ENCODE measurements around the gene POLR1E. TPM values are rescaled to one million over a fixed set of nuclear protein-coding genes. Genes with fewer than 3 reads are reported as not detected.

Gene POLR1E
- total and polyA plus RNA-seq, 10 of the 15 experiments (the other 5 are each of a cell fraction or from before 2014, with no cell fraction given), result 13.7 to 71.3 (median 50.4) TPM

GRCh38 chr9:37455884-37456647 lies 29.7 kb upstream of the POLR1E start:
- peak; percentile 59 for ATAC-seq
- H3K36me3 ChIP-seq (ENCODE audit: control insufficient read depth in 2 of 2, insufficient read depth in 2 of 2, low read length in 1 of 2), result peaks cover 0 to 7% of the 10 kb centered on the region in 2 experiments; a peak in 2 of 4 replicates

More at GRCh38 chr9:37455884-37456647, 29.7 kb upstream of the POLR1E start:
- H3K4me1 ChIP-seq (ENCODE audit: control insufficient read depth, insufficient read depth, low read length), result peaks cover 13% of the 10 kb centered on the region
- peak overlapping the region; percentile 71 for H3K27ac ChIP-seq (ENCODE audit: control insufficient read depth, insufficient read depth)
- no peak for DNase-seq (ENCODE audit: low read depth, low spot score)
- peaks cover 78% of the 10 kb centered on the region for H3K79me2 ChIP-seq (ENCODE audit: control insufficient read depth, insufficient read depth, low read length)
- H3K9ac ChIP-seq (ENCODE audit: control insufficient read depth, insufficient read depth, low read length), result no peak overlapping the region
- peak overlapping the region; percentile 72 for H3K4me2 ChIP-seq (ENCODE audit: control insufficient read depth, insufficient read depth)
- no peak overlapping the region for H3K4me3 ChIP-seq
- no peak for FAIRE-seq
- POLR2A ChIA-PET, result interaction anchor here (1.1 kb wide), 1 partner anchor 42 kb away, joined by 3 read pairs; no protein-coding TSS in a partner anchor
- intact Hi-C loops (cut with micrococcal nuclease; ENCODE audit: unreplicated experiment), result no loop called here
- no peaks in the 10 kb centered on the region for H3K27me3 ChIP-seq (replicated peaks in 1 of 2; ENCODE audit: control insufficient read depth in 2 of 2, insufficient read depth in 2 of 2, low read length in 1 of 2)
- no peaks in the 10 kb centered on the region for H4K20me1 ChIP-seq (ENCODE audit: control insufficient read depth, insufficient read depth)
- RAD21 ChIA-PET (ENCODE audit: unreplicated experiment), result interaction anchor here (0.6 to 1.4 kb wide), 3 partner anchors 40 to 46 kb away, joined by 3 read pairs; no protein-coding TSS in a partner anchor
- no peak for TF ChIP-seq YY1 (IDR thresholded peaks at IDR 0.05; ENCODE audit: low read depth, low read length)
- no peak for TF ChIP-seq NR2C2 (IDR thresholded peaks at IDR 0.05; ENCODE audit: borderline replicate concordance, control insufficient read depth, insufficient read length, low read depth)
- TF ChIP-seq ELK1 (IDR thresholded peaks at IDR 0.05; ENCODE audit: low read depth, low read length), result no peak
- BruUV-seq (replicated peaks), result no TSS peak
- no peak overlapping the region for H2AFZ ChIP-seq (ENCODE audit: control insufficient read depth, low read depth, low read length)
- WGBS (ENCODE audit: insufficient coverage, insufficient replicate concordance, low lambda C conversion rate, missing lambda C conversion rate), result 83% methylated on average over 6 of the region's 7 CpGs
- SMC1A ChIA-PET (ENCODE audit: uncharacterized antibody, unreplicated experiment), result interaction anchor here (1.0 to 6.5 kb wide), 6 partner anchors 7 to 45 kb away, joined by 3 to 33 read pairs (median 3); partner anchors contain the start of genes POLR1E and ZBTB5
- no peaks in the 10 kb centered on the region; the same call in 2 of the 3 replicates for H3K9me3 ChIP-seq (replicated peaks; ENCODE audit: control insufficient read depth, insufficient read depth, low read length)
- CTCF ChIA-PET, result interaction anchor here (0.6 to 1.7 kb wide), 7 partner anchors 25 to 583 kb away, joined by 3 to 6 read pairs (median 3); no protein-coding TSS in a partner anchor
- in situ Hi-C loops (cut with MboI), result no loop called here

Data from GM12878 (cell line).